ENCODE data around the gene STIM2.

GRCh38 chr4:26822546-26822945, 38.1 kb upstream of the STIM2 start:
- no peak for TF ChIP-seq CTCF (IDR thresholded peaks at IDR 0.05)
- no peak for TF ChIP-seq EZH2phosphoT487 (IDR thresholded peaks at IDR 0.05)
- TF ChIP-seq EZH2 (IDR thresholded peaks at IDR 0.05): no peak

All from neural progenitor cell (in vitro differentiated cells).